ENCODE data around the gene GALNT14. TPM values are rescaled to one million over a fixed set of nuclear protein-coding genes. Genes with fewer than 3 reads are reported as not detected.

The GALNT14 gene
- total and polyA plus RNA-seq, 2 donors (not counting 1 experiment from before 2014, with no cell fraction given): 3.1 to 6.2 TPM

DNA sequence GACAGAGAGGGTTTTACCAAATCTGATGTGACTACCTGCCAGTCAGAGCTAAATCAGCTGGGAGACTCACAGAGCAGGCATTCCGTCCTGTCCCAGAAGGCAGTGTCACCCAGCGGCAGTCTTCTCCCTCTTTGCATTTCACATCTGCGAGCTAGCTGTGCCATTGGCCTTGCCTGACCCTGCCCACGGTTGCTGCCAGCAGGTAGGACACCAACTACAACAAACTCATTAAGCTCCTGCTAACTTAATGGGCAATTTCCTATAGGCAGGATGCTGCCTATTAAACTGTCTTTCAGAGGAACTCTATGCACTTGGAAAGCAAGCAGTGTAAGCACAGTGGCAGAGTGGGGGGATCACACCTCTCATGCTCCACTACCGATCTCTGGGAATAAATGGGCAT is 214.6 kb downstream of the GALNT14 start:
- no peak overlapping the region for H3K27ac Mint-ChIP-seq
- Histone ChIP-seq H3K79me2 (ENCODE audit: control insufficient read depth, insufficient read depth, low read length) (no peaks in the 10 kb centered on the region), H3K27me3 (replicated peaks in 1 of 4; ENCODE audit: control extremely low read depth in 1 of 4, control insufficient read depth in 3 of 4, insufficient read depth in 4 of 4, low read length in 3 of 4) (no peaks in the 10 kb centered on the region), H3K4me3 (ENCODE audit: control extremely low read depth in 1 of 5, extremely low read depth in 1 of 5, insufficient read depth in 1 of 5, low read depth in 2 of 5, low read length in 4 of 5) (no peak overlapping the region), H3K4me2 (replicated peaks; ENCODE audit: low read depth, low read length, poor library complexity, severe bottlenecking) (no peak overlapping the region), H3K4me1 (ENCODE audit: control insufficient read depth in 2 of 2, insufficient read depth in 2 of 2, low read length in 2 of 2) (no peaks in the 10 kb centered on the region), H3K27ac (ENCODE audit: low read length in 2 of 2) (no peak overlapping the region), H3K9ac (ENCODE audit: low read length) (no peak overlapping the region), H3K36me3 (replicated peaks in 1 of 2; ENCODE audit: control extremely low read depth in 1 of 2, control insufficient read depth in 1 of 2, extremely low read depth in 1 of 2, insufficient read depth in 2 of 2, low read length in 1 of 2) (no peaks in the 10 kb centered on the region), H4K20me1 (ENCODE audit: control insufficient read depth, insufficient read depth, low read length, poor library complexity, severe bottlenecking) (no peaks in the 10 kb centered on the region), H3K9me3 (ENCODE audit: control extremely low read depth in 1 of 3, control insufficient read depth in 2 of 3, insufficient read depth in 1 of 3, low read length in 2 of 3) (no peaks in the 10 kb centered on the region), H2AFZ (ENCODE audit: insufficient read depth, low read depth, low read length, poor library complexity, severe bottlenecking) (no peak overlapping the region)
- DNase-seq (no peak), ATAC-seq (ENCODE audit: low read depth) (no peak)
- no peaks in the 10 kb centered on the region for H3K4me1 Mint-ChIP-seq
- intact Hi-C loops (cut with micrococcal nuclease): no loop called here
- no peak for TF ChIP-seq EZH2 (IDR thresholded peaks at IDR 0.05; ENCODE audit: borderline replicate concordance, insufficient read depth, low read depth, low read length, poor library complexity, severe bottlenecking)
- TF ChIP-seq, protein P1, sequence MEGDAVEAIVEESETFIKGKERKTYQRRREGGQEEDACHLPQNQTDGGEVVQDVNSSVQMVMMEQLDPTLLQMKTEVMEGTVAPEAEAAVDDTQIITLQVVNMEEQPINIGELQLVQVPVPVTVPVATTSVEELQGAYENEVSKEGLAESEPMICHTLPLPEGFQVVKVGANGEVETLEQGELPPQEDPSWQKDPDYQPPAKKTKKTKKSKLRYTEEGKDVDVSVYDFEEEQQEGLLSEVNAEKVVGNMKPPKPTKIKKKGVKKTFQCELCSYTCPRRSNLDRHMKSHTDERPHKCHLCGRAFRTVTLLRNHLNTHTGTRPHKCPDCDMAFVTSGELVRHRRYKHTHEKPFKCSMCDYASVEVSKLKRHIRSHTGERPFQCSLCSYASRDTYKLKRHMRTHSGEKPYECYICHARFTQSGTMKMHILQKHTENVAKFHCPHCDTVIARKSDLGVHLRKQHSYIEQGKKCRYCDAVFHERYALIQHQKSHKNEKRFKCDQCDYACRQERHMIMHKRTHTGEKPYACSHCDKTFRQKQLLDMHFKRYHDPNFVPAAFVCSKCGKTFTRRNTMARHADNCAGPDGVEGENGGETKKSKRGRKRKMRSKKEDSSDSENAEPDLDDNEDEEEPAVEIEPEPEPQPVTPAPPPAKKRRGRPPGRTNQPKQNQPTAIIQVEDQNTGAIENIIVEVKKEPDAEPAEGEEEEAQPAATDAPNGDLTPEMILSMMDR (IDR thresholded peaks at IDR 0.05): no peak
- no peaks in the 10 kb centered on the region for H3K9me3 Mint-ChIP-seq (ENCODE audit: insufficient read depth)
- H3K27me3 Mint-ChIP-seq: no peaks in the 10 kb centered on the region
- H3K4me3 Mint-ChIP-seq: no peak overlapping the region
- 97% methylated on average over 5 of the region's 5 CpGs for WGBS (ENCODE audit: insufficient coverage)
- POLR2A ChIA-PET: no interaction called here
- CTCF ChIA-PET: no interaction called here

DNA sequence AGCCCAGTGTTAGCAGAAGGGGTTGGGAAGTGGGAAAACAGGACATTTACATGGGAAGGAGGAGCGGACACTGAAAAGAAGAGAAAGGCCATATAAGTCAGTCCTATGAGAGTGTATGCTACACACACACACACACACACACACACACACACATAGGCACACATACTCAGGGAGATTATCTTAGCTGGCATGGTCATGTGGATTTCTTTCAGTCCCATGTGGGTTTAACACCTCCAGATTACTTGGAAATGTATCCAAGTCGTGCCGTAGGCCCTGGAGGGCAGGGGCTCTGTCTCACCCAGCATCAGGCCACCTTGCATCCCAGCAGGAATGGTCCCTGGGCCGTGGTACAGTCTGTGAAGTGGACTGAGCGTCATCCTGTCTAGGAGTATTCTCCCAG is 217.7 kb downstream of the GALNT14 start:
- H3K4me3 Mint-ChIP-seq: no peak overlapping the region

More for the DNA sequence above, 217.7 kb downstream of the GALNT14 start:
- intact Hi-C loops (cut with micrococcal nuclease): no loop called here
- Histone ChIP-seq H3K27me3 (replicated peaks in 1 of 4; ENCODE audit: control extremely low read depth in 1 of 4, control insufficient read depth in 3 of 4, insufficient read depth in 4 of 4, low read length in 3 of 4) (no peaks in the 10 kb centered on the region), H3K27ac (ENCODE audit: low read length in 2 of 2) (no peak overlapping the region), H3K9ac (ENCODE audit: low read length) (no peak overlapping the region), H2AFZ (ENCODE audit: insufficient read depth, low read depth, low read length, poor library complexity, severe bottlenecking) (no peak overlapping the region), H3K4me3 (ENCODE audit: control extremely low read depth in 1 of 5, extremely low read depth in 1 of 5, insufficient read depth in 1 of 5, low read depth in 2 of 5, low read length in 4 of 5) (no peak overlapping the region), H4K20me1 (ENCODE audit: control insufficient read depth, insufficient read depth, low read length, poor library complexity, severe bottlenecking) (no peaks in the 10 kb centered on the region), H3K9me3 (ENCODE audit: control extremely low read depth in 1 of 3, control insufficient read depth in 2 of 3, insufficient read depth in 1 of 3, low read length in 2 of 3) (no peaks in the 10 kb centered on the region), H3K36me3 (replicated peaks in 1 of 2; ENCODE audit: control extremely low read depth in 1 of 2, control insufficient read depth in 1 of 2, extremely low read depth in 1 of 2, insufficient read depth in 2 of 2, low read length in 1 of 2) (no peaks in the 10 kb centered on the region), H3K4me1 (ENCODE audit: control insufficient read depth in 2 of 2, insufficient read depth in 2 of 2, low read length in 2 of 2) (no peaks in the 10 kb centered on the region), H3K79me2 (ENCODE audit: control insufficient read depth, insufficient read depth, low read length) (no peaks in the 10 kb centered on the region), H3K4me2 (replicated peaks; ENCODE audit: low read depth, low read length, poor library complexity, severe bottlenecking) (no peak overlapping the region)
- H3K27me3 Mint-ChIP-seq: no peaks in the 10 kb centered on the region
- ChIA-PET POLR2A (no interaction called here), CTCF (no interaction called here)
- no peak for DNase-seq
- no peaks in the 10 kb centered on the region for H3K9me3 Mint-ChIP-seq (ENCODE audit: insufficient read depth)
- TF ChIP-seq, protein P1 (IDR thresholded peaks at IDR 0.05): no peak
- TF ChIP-seq EZH2 (IDR thresholded peaks at IDR 0.05; ENCODE audit: borderline replicate concordance, insufficient read depth, low read depth, low read length, poor library complexity, severe bottlenecking): no peak
- no peaks in the 10 kb centered on the region for H3K4me1 Mint-ChIP-seq
- 94% methylated on average over 2 of the region's 5 CpGs for WGBS (ENCODE audit: insufficient coverage)
- no peak overlapping the region for H3K27ac Mint-ChIP-seq
- no peak for ATAC-seq (ENCODE audit: low read depth)

All from B cell (primary cell).